Measurements from ENCODE around the gene GNAQ.
"Not testable (repeated sequence)": the region's sequence is repeated elsewhere in the genome, so short reads cannot be mapped to it uniquely, and the experiment has no call there.

Gene GNAQ

GRCh38 chr9:77710316-77710715, 321.3 kb downstream of the GNAQ start:
- Mint-ChIP-seq H3K27me3 (ENCODE audit: low read depth) (no peaks in the 10 kb centered on the region), H3K4me3 (no peak overlapping the region), H3K36me3 (ENCODE audit: low read depth) (peaks cover 8% of the 10 kb centered on the region), H3K9me3 (peaks cover 29% of the 10 kb centered on the region), H3K27ac (no peak overlapping the region), H3K4me1 (peaks cover 19% of the 10 kb centered on the region)
- TF ChIP-seq, protein P1, sequence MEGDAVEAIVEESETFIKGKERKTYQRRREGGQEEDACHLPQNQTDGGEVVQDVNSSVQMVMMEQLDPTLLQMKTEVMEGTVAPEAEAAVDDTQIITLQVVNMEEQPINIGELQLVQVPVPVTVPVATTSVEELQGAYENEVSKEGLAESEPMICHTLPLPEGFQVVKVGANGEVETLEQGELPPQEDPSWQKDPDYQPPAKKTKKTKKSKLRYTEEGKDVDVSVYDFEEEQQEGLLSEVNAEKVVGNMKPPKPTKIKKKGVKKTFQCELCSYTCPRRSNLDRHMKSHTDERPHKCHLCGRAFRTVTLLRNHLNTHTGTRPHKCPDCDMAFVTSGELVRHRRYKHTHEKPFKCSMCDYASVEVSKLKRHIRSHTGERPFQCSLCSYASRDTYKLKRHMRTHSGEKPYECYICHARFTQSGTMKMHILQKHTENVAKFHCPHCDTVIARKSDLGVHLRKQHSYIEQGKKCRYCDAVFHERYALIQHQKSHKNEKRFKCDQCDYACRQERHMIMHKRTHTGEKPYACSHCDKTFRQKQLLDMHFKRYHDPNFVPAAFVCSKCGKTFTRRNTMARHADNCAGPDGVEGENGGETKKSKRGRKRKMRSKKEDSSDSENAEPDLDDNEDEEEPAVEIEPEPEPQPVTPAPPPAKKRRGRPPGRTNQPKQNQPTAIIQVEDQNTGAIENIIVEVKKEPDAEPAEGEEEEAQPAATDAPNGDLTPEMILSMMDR (IDR thresholded peaks at IDR 0.05; ENCODE audit: unreplicated experiment in 3 of 3), result no peak

GRCh38 chr9:77708064-77708815, 323.4 kb downstream of the GNAQ start:
- Mint-ChIP-seq H3K4me3 (no peak overlapping the region), H3K27me3 (ENCODE audit: low read depth) (no peaks in the 10 kb centered on the region), H3K36me3 (ENCODE audit: low read depth) (peaks cover 8% of the 10 kb centered on the region), H3K4me1 (peaks cover 5% of the 10 kb centered on the region), H3K27ac (no peak overlapping the region), H3K9me3 (peaks cover 40% of the 10 kb centered on the region)
- TF ChIP-seq, protein P1 (IDR thresholded peaks at IDR 0.05; ENCODE audit: unreplicated experiment in 3 of 3), result no peak

- TF ChIP-seq, protein P1 (IDR thresholded peaks at IDR 0.05; ENCODE audit: unreplicated experiment in 3 of 3), result no peak
- H3K9me3 Mint-ChIP-seq, result peaks cover 40% of the 10 kb centered on the region
These were observed 324.1 kb downstream of the GNAQ start for GRCh38 chr9:77707383-77708063.

GRCh38 chr9:77705636-77706035, 326.0 kb downstream of the GNAQ start:
- TF ChIP-seq, protein P1 (IDR thresholded peaks at IDR 0.05; ENCODE audit: unreplicated experiment in 3 of 3), result no peak
- Mint-ChIP-seq H3K36me3 (ENCODE audit: low read depth) (peaks cover 8% of the 10 kb centered on the region), H3K9me3 (peaks cover 39% of the 10 kb centered on the region), H3K4me3 (no peak overlapping the region), H3K27ac (no peak overlapping the region), H3K4me1 (no peaks in the 10 kb centered on the region), H3K27me3 (ENCODE audit: low read depth) (no peaks in the 10 kb centered on the region)

More at GRCh38 chr9:77707383-77708063, 324.1 kb downstream of the GNAQ start:
- Mint-ChIP-seq H3K36me3 (ENCODE audit: low read depth) (peaks cover 8% of the 10 kb centered on the region), H3K27me3 (ENCODE audit: low read depth) (no peaks in the 10 kb centered on the region), H3K4me1 (no peaks in the 10 kb centered on the region), H3K4me3 (no peak overlapping the region), H3K27ac (no peak overlapping the region)

DNA sequence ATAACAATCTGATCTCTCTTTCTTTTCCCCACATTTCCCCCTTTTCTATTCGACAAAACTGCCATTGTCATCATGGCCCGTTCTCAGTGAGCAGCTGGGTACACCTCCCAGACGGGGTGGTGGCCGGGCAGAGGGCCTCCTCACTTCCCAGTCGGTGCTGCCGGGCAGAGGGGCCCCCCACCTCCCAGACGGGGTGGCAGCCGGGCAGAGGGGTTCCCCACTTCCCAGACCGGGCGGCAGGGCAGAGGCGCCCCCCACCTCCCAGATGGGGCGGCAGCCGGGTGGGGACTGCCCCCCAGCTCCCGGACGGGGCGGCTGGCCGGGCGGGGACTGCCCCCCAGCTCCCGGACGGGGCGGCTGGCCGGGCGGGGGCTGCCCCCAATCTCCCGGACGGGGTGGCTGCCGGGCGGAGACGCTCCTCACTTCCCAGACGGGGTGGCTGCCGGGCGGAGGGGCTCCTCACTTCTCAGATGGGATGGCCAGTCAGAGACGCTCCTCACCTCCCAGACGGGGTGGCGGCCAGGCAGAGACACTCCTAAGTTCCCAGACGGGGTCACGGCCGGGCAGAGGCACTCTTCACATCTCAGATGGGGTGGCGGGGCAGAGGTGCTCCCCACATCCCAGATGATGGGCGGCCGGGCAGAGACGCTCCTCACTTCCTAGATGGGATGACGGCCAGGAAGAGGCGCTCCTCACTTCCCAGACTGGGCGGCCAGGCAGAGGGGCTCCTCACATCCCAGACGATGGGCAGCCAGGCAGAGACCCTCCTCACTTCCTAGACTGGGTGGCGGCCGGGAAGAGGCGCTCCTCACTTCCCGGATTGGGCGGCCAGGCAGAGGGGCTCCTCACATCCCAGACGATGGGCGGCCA, 328.9 kb downstream of the GNAQ start:
- H3K9me3 Mint-ChIP-seq, result peaks cover 28% of the 10 kb centered on the region
- not testable (repeated sequence) for H3K27ac Mint-ChIP-seq; H3K36me3 Mint-ChIP-seq (ENCODE audit: low read depth); H3K4me1 Mint-ChIP-seq; H3K4me3 Mint-ChIP-seq; H3K27me3 Mint-ChIP-seq (ENCODE audit: low read depth)
